G401.6 (cell line): ENCODE data around the gene NTSR1.

Source experiments
- FAIRE-seq: peaks from 2 replicates; lab custom pipeline; 2012; peaks lifted over from hg19 to GRCh38; lab: Jason Lieb, UNC

NTSR1 gene

DNA sequence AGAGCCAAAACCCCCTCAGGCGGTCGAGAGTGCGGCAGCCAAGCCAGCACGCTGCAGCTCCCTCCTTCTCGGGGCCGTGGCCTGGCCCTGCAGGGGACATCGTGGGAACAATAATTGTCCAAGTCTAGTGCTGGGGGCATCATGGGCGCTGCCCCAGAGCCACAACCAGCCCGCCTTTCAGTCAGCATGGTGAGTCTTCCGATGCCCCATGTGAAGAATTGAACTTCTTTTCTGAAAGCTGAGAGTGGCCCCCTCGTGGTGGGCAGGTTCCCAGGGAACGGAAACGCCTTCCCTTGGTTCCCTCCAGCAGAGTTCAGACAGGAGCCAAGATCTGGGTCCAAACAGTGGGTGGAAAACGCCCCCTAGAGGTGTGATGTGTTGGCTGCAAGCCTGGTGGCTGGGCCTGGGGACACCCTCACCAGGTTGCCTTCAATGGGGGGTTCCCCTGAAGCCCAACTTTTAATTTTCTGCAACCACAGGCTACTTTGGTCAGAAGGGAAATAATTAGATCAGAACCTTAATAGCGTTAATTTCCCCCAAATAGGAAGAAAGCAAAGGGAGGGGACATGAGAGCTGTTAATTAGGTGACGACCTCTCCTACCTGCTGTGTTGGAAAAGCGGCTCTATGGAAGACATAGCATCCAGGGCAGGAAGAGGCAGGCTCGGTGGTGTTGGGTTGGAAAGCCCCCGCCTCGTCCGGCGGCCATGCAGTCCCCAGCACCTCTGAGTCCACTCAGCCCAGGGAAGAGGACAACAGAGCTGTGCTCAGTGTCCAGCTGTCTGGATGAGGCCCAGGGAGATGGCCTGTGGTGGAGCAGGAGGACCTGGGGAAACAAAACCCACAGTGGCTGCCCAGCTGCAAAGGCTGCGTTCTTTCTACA, 82.9 kb downstream of the NTSR1 start:
- FAIRE-seq = peak; percentile 34

DNA sequence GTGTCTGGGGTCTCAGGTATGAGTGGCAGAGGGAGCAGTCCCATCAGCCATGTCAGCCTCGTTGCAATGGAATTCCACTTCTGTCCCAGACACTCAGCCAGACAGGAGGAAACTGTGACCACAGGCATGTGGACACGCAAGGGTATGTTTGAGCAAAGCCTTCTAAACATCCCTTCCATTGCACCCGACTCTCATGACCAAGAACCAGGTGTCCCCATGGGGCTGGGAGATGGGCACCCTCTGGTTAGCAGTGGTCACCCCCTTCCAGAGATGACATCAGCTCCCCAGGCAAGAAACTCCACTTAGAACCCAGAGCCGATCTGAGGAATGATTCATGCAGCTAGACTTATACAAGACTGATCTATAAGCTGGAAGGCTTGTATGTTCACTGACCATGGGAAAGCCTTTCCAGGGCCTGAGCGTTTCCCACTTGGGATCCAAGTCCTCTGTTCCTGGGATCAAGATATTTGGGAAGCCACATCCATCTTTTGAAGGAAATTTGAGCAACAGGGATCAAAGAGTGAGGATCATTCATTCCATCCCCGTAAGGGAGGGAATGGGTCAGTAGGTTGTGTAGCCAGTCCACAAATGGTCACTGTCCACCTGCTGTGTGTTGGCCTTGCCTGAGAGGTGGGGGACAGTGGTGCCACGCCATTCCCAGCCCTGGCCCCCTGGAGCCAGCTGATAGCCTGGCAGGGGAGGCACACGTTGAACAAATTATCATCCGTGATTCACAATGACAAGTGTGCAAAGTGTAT, 83.7 kb downstream of the NTSR1 start:
- FAIRE-seq = no peak

- no peak for FAIRE-seq
Measured at GRCh38 chr20:62792940-62793756, 84.5 kb downstream of the NTSR1 start.

GRCh38 chr20:62793757-62794006, 85.0 kb downstream of the NTSR1 start:
- FAIRE-seq = no peak

DNA sequence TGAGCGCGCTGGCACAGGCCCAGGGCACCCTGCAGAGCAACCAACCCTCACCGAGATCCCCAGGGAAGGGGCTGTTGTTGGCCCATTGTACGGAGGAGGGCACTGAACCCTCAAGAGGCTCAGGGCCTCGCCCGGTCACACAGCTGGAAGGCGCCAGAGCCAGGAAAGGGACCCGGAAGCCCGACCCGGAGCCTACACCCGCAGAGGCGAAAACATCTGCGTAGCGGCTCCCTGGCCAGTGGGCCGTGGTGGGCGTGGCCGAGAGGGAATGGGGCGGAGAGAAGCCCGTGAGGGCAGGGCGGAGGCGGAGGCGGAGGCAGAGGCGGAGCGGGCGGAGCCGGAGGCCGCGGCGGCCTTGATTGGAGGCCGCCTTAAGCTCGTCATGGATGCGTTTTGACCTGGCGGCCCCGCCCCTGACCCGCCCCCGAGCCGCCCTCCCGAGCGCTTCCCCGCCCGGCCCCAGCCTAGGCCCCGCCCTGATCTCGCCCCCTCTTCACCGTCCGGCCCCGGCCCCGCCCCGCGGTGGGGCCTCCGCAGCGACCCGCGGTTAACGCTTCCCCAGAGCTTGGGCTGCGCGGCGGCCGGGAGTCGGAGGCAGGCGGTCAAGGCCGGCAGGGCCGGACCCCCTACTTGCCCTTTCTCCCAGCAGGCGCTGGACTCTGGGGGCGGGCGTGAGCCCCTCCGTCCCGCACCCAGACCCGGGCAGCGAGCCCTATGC, 85.5 kb downstream of the NTSR1 start:
- FAIRE-seq = peak; percentile 44

GRCh38 chr20:62795023-62795761, 86.6 kb downstream of the NTSR1 start:
- no peak for FAIRE-seq

DNA sequence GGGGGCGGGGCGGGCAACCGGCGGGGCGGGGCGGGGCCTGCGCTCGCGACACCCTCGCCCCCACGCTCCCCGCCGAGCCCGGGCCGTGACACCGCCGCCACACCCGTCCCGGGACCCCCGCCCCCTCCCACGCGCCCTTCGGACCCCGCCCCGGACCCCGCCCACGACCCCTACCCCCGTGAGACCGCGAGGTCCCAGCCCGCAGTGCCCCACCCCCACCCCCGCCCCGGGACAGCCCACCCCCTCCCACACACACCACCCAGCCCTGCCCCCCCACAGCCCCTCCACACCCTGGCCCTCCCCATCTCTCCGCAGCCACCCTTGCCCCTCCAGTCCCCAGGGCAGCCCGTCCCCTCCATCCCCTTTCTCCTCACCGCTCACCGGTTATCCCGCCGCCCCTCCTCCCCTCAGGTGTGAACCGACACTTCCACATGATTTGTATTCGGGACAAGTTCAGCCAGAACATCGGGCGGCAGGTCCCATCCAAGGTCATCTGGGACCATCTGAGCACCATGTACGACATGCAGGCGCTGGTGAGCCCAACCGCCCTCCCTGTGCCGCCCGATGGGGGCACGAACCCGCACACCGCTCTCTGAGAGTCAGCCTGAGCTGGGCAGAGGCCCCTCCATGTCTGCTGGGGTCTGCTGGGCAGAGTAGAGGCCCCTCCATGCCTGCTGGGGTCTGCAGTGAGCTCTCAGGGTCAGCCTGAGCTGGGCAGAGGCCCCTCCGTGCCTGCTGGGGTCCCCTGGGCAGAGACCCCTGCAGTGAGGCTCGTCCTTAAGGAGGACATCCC, 88.3 kb downstream of the NTSR1 start:
- no peak for FAIRE-seq

GRCh38 chr20:62797671-62798532, 89.3 kb downstream of the NTSR1 start:
- no peak for FAIRE-seq

DNA sequence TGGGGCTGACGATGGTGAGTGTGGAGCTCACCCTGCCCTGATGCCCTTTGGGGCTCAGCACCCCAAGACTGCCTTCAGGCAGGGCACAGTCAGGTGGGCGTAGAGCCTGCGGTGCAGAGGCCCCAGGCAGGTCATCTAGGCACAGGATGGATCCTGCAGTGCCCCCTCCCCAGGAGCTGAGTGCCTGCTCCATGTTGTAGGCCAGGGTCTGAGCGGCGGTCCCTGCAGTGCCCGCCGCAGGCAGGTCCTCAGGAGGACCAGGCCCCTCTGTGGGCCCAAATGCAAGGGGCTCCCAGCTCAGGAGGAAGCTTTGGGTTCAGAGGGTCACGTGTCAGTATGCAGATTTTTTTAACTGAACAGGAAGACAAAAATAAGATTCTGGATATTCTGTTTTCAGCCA, 90.4 kb downstream of the NTSR1 start:
- FAIRE-seq = no peak

- FAIRE-seq = no peak
Measured at GRCh38 chr20:62799459-62799858, 90.8 kb downstream of the NTSR1 start.

- FAIRE-seq = no peak
Measured at GRCh38 chr20:62799873-62800272, 91.2 kb downstream of the NTSR1 start.

GRCh38 chr20:62800314-62801259, 92.0 kb downstream of the NTSR1 start:
- no peak for FAIRE-seq

DNA sequence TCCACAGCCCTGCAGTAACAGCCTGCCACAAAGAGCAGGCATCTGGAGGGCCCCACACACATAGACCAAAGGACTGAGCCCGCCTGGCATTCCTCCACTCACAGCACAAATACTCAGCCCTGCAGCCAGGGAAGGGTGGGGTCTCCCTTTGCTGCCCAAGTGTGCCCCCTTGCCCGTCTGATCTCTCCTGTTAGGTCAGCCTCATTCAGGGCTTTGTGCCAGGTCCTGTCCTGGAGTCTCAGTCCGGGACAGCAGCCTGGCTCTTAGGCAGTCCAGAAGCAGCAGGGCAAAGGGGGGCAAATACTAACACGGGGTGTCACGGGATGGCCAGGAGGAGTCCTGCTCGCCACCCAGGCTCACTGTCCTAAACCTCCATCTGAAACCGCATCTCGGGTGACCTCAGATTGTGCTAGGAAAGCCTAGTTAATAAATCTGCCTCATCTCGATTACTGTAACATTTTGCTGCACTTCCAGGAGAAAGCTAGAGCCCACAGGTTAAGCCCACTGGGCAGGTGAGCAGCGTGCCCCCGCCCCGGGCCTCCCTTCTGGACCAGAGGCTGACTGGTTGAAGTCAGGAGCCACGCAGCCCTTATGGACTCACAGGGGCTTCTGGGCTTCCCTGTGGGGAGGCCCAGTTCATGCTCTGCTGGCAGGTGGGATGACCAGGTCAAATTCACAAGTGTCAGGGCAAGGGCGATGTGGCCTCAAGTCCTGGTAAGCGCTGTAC, 92.8 kb downstream of the NTSR1 start:
- no peak for FAIRE-seq

GRCh38 chr20:62802026-62802712, 93.5 kb downstream of the NTSR1 start:
- FAIRE-seq = no peak

GRCh38 chr20:62804021-62804626, 95.5 kb downstream of the NTSR1 start:
- no peak for FAIRE-seq

GRCh38 chr20:62804627-62805154, 96.1 kb downstream of the NTSR1 start, which contains the start of gene OGFR:
OGFR (plus strand) TSS chr20:62804835; CDS start chr20:62804860, 25 bp downstream.
- FAIRE-seq = no peak
